ENCODE data around the gene STK4. TPM values are rescaled to one million over a fixed set of nuclear protein-coding genes. Genes with fewer than 3 reads are reported as not detected.

The STK4 gene
- total RNA-seq, 2 donors from 2014 or later = 157 to 264 TPM

- H3K36me3 Mint-ChIP-seq = peaks cover 15% of the 10 kb centered on the region
- ATAC-seq (no peak), DNase-seq (ENCODE audit: low spot score) (no peak)
- H3K4me1 Mint-ChIP-seq (ENCODE audit: low read depth in 2 of 2) = peaks cover 19 to 47% of the 10 kb centered on the region in 2 donors
- peak overlapping the region in 1 of 2 donors; percentile 35 for H3K27ac Mint-ChIP-seq
- H3K27me3 Mint-ChIP-seq = no peaks in the 10 kb centered on the region
- no peaks in the 10 kb centered on the region for H3K9me3 Mint-ChIP-seq
- H3K4me3 Mint-ChIP-seq = no peak overlapping the region
These were observed 121.5 kb downstream of the STK4 start for GRCh38 chr20:45087814-45088213.

- Mint-ChIP-seq H3K27ac (peak overlapping the region in 1 of 2 donors; percentile 35), H3K36me3 (peaks cover 11% of the 10 kb centered on the region), H3K4me1 (ENCODE audit: low read depth in 2 of 2) (peaks cover 17 to 45% of the 10 kb centered on the region in 2 donors), H3K9me3 (no peaks in the 10 kb centered on the region), H3K4me3 (no peak overlapping the region), H3K27me3 (no peaks in the 10 kb centered on the region)
- ATAC-seq (no peak), DNase-seq (ENCODE audit: low spot score) (no peak)
These were observed 121.9 kb downstream of the STK4 start for GRCh38 chr20:45088247-45088646.

- ATAC-seq (no peak), DNase-seq (ENCODE audit: low spot score) (no peak)
- H3K36me3 Mint-ChIP-seq = peaks cover 6% of the 10 kb centered on the region
- peaks cover 12 to 33% of the 10 kb centered on the region in 2 donors for H3K4me1 Mint-ChIP-seq (ENCODE audit: low read depth in 2 of 2)
- H3K4me3 Mint-ChIP-seq = no peak overlapping the region
- no peaks in the 10 kb centered on the region for H3K9me3 Mint-ChIP-seq
- peak overlapping the region; percentile 14 to 42 for H3K27ac Mint-ChIP-seq
- H3K27me3 Mint-ChIP-seq = no peaks in the 10 kb centered on the region
These were observed 124.2 kb downstream of the STK4 start for GRCh38 chr20:45090481-45090880.

GRCh38 chr20:45091366-45091765, 125.1 kb downstream of the STK4 start:
- no peaks in the 10 kb centered on the region for H3K27me3 Mint-ChIP-seq
- peak overlapping the region; percentile 14 to 42 for H3K27ac Mint-ChIP-seq

GRCh38 chr20:45092898-45093297, 126.6 kb downstream of the STK4 start:
- ATAC-seq = no peak
- H3K4me1 Mint-ChIP-seq (ENCODE audit: low read depth in 2 of 2) = peaks cover 3 to 18% of the 10 kb centered on the region in 2 donors
- H3K27me3 Mint-ChIP-seq = peaks cover 0 to 7% of the 10 kb centered on the region in 2 donors
- DNase-seq (ENCODE audit: low spot score) = no peak
- H3K27ac Mint-ChIP-seq = peak overlapping the region in 1 of 2 donors; percentile 67
- H3K9me3 Mint-ChIP-seq = no peaks in the 10 kb centered on the region
- H3K4me3 Mint-ChIP-seq = no peak overlapping the region
- no peaks in the 10 kb centered on the region for H3K36me3 Mint-ChIP-seq

More at GRCh38 chr20:45091366-45091765, 125.1 kb downstream of the STK4 start:
- no peak for ATAC-seq
- Mint-ChIP-seq H3K9me3 (no peaks in the 10 kb centered on the region), H3K4me3 (no peak overlapping the region), H3K4me1 (ENCODE audit: low read depth in 2 of 2) (peaks cover 10 to 28% of the 10 kb centered on the region in 2 donors), H3K36me3 (peaks cover 6% of the 10 kb centered on the region)
- DNase-seq (ENCODE audit: low spot score) = no peak

- Mint-ChIP-seq H3K4me3 (no peak overlapping the region), H3K27ac (peak overlapping the region in 1 of 2 donors; percentile 67), H3K36me3 (no peaks in the 10 kb centered on the region), H3K27me3 (peaks cover 5 to 11% of the 10 kb centered on the region in 2 donors), H3K9me3 (no peaks in the 10 kb centered on the region), H3K4me1 (ENCODE audit: low read depth in 2 of 2) (peaks cover 0 to 17% of the 10 kb centered on the region in 2 donors)
- ATAC-seq = no peak
- no peak for DNase-seq (ENCODE audit: low spot score)
These were observed 127.9 kb downstream of the STK4 start for GRCh38 chr20:45094201-45094600.

GRCh38 chr20:45094864-45095574, 128.7 kb downstream of the STK4 start:
- Mint-ChIP-seq H3K4me3 (no peak overlapping the region), H3K4me1 (ENCODE audit: low read depth in 2 of 2) (peaks cover 0 to 17% of the 10 kb centered on the region in 2 donors), H3K36me3 (no peaks in the 10 kb centered on the region), H3K9me3 (no peaks in the 10 kb centered on the region), H3K27me3 (peaks cover 13 to 16% of the 10 kb centered on the region in 2 donors), H3K27ac (peak overlapping the region in 1 of 2 donors; percentile 48)
- DNase-seq (ENCODE audit: low spot score) (no peak), ATAC-seq (no peak)

GRCh38 chr20:45095805-45096238, 129.5 kb downstream of the STK4 start:
- no peak overlapping the region for H3K27ac Mint-ChIP-seq

GRCh38 chr20:45096781-45097180, 130.5 kb downstream of the STK4 start:
- Mint-ChIP-seq H3K27me3 (peaks cover 26 to 27% of the 10 kb centered on the region in 2 donors), H3K27ac (no peak overlapping the region), H3K9me3 (no peaks in the 10 kb centered on the region), H3K4me1 (ENCODE audit: low read depth in 2 of 2) (peaks cover 0 to 14% of the 10 kb centered on the region in 2 donors), H3K36me3 (no peaks in the 10 kb centered on the region), H3K4me3 (no peak overlapping the region)
- DNase-seq (ENCODE audit: low spot score) (no peak), ATAC-seq (no peak)

More at GRCh38 chr20:45095805-45096238, 129.5 kb downstream of the STK4 start:
- H3K4me3 Mint-ChIP-seq = no peak overlapping the region
- no peaks in the 10 kb centered on the region for H3K36me3 Mint-ChIP-seq
- H3K9me3 Mint-ChIP-seq = no peaks in the 10 kb centered on the region
- ATAC-seq = peak in 1 of 2 donors; percentile 43
- peaks cover 21 to 22% of the 10 kb centered on the region in 2 donors for H3K27me3 Mint-ChIP-seq
- peaks cover 0 to 17% of the 10 kb centered on the region in 2 donors for H3K4me1 Mint-ChIP-seq (ENCODE audit: low read depth in 2 of 2)
- peak; percentile 72 for DNase-seq (ENCODE audit: low spot score)

- Mint-ChIP-seq H3K4me3 (no peak overlapping the region), H3K4me1 (ENCODE audit: low read depth in 2 of 2) (peaks cover 0 to 14% of the 10 kb centered on the region in 2 donors), H3K27ac (no peak overlapping the region), H3K9me3 (no peaks in the 10 kb centered on the region), H3K36me3 (no peaks in the 10 kb centered on the region), H3K27me3 (peaks cover 26 to 32% of the 10 kb centered on the region in 2 donors)
- ATAC-seq (peak; percentile 65 to 66), DNase-seq (ENCODE audit: low spot score) (no peak)
These were observed 131.3 kb downstream of the STK4 start for GRCh38 chr20:45097485-45098102.

GRCh38 chr20:45098103-45098773, 131.9 kb downstream of the STK4 start:
- no peaks in the 10 kb centered on the region for H3K36me3 Mint-ChIP-seq

GRCh38 chr20:45100563-45101245, 134.4 kb downstream of the STK4 start, which contains the start of gene KCNS1:
Gene KCNS1, minus strand, starts transcription at chr20:45101127. Its CDS starts 1,891 bp downstream, at chr20:45099236.
- peak in 1 of 2 donors; percentile 26 for ATAC-seq
- Mint-ChIP-seq H3K4me3 (no peak within 1 kb of the TSS), H3K36me3 (no peaks in the 10 kb centered on the region), H3K4me1 (ENCODE audit: low read depth in 2 of 2) (peaks cover 0 to 12% of the 10 kb centered on the region in 2 donors), H3K9me3 (no peaks in the 10 kb centered on the region), H3K27ac (no peak within 1 kb of the TSS), H3K27me3 (peaks cover 30 to 45% of the 10 kb centered on the region in 2 donors)
- no peak for DNase-seq (ENCODE audit: low spot score)

More at GRCh38 chr20:45098103-45098773, 131.9 kb downstream of the STK4 start:
- Mint-ChIP-seq H3K27me3 (peaks cover 26 to 38% of the 10 kb centered on the region in 2 donors), H3K27ac (no peak overlapping the region), H3K4me3 (no peak overlapping the region), H3K9me3 (no peaks in the 10 kb centered on the region), H3K4me1 (ENCODE audit: low read depth in 2 of 2) (peaks cover 0 to 14% of the 10 kb centered on the region in 2 donors)
- DNase-seq (ENCODE audit: low spot score) (no peak), ATAC-seq (peak in 1 of 2 donors; percentile 40)

- Mint-ChIP-seq H3K4me1 (ENCODE audit: low read depth in 2 of 2) (peaks cover 0 to 12% of the 10 kb centered on the region in 2 donors), H3K27ac (no peak overlapping the region), H3K36me3 (no peaks in the 10 kb centered on the region), H3K27me3 (peaks cover 30 to 45% of the 10 kb centered on the region in 2 donors), H3K9me3 (no peaks in the 10 kb centered on the region), H3K4me3 (no peak overlapping the region)
- ATAC-seq (no peak), DNase-seq (ENCODE audit: low spot score) (no peak)
These were observed 135.1 kb downstream of the STK4 start for GRCh38 chr20:45101333-45101850.

Data from natural killer cell treated with Interleukin-12 subunit alpha and Interleukin-12 subunit beta and Interleukin-15 and Interleukin-18, amount 100 ng/mL, for 72 hours (primary cell).